GM18526 (cell line): ENCODE data around the gene KLHL25.

Experiments
- POLR2A ChIP-seq: IDR thresholded peaks from 3 replicates; pipeline ENCODE4 v1.6.1; 2011; ENCODE audit not compliant: insufficient read length; ENCODE audit errors: extremely low read depth

The KLHL25 gene

DNA sequence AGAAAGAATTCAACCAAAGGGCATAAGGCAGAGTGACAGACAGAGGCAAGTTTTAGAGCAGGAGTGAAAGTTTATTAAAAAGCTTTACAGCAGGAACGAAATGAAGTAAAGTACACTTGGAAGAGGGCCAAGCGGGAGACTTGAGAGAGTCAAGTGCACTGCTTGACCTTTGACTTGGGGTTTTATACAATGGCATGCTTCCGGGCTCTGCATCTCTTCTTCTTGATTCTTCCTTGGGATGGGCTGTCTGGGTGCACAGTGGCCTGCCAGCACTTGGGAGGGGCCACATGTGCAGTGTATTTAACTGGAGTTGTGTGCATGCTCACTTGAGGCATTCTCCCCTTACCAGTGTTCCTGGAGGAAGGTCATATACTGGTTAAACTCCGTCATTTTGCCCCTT lies 30.4 kb upstream of the KLHL25 start:
- TF ChIP-seq POLR2A, result no peak

DNA sequence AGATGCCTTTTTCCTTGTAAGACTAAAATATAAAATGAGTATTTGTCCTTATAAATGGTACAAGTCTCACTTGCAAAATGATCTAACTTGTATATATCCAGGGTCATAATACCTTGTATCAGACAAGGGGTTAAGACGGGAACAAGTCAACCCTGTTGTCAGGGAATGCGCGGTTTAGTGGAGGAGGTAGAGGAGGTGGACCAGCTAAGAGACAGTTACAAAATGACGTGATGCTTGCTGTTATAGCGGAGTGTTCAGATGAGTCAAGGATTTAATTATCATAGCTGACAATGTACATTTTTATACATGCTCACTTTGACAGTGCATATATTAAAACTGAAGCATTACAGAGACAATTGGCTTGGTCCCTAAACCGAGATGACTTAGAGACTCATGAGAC lies 26.8 kb upstream of the KLHL25 start:
- no peak for TF ChIP-seq POLR2A

DNA sequence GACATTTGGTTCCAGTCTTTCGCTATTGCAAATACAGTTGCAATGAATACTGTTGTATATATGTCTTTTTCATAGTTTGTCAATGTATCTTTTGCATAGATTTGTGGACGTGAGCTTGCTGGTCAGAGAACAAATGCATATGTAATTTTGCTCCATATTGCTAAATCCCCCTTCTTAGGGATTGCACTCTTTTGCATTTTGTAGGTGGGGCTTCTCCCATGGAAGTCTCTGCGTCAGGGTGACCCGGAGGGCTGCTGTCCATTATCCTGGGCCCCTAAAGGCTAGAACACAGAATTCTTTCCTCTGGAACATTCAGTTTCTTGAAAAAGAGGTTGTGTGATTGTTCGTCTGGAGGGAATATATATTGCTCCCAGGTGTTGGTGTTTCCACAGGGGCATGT lies 25.2 kb upstream of the KLHL25 start:
- no peak for TF ChIP-seq POLR2A

DNA sequence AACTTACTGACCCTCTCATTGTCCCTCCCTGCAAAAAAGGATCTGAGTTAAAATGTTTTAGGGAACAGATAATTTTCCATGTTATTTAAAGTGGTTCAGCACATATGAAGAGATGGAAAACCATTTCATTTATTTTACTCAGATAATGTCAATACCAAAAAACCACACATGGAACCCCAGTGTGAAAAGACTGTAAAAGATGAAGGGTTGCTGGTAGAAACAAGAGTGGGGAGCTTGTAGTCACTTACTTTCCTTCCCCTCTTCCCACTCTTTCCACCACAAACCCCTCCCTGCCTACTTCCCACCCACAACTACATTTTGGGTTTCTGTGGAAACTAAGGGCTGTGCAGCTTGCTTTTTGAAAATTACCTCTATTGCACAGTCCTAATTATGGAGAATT lies 18.5 kb upstream of the KLHL25 start:
- no peak for TF ChIP-seq POLR2A

DNA sequence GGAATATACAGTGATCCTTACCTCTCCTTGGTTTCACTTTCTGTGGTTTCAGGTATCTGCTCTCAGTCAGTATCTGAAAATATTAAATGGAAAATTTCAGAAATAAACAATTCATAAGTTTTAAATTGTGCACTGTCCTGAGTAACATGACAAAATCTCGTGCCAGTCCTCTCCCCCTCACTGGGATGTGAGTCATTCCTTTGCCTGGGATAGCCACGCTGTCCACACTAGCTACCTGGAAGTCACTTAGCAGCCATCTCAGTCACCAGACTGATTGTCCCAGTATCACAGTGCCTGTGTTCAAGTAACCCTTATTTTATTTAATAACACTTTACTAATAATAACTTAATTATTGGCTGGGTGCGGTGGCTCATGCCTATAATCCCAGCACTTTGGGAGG lies 15.3 kb upstream of the KLHL25 start:
- TF ChIP-seq POLR2A, result no peak

DNA sequence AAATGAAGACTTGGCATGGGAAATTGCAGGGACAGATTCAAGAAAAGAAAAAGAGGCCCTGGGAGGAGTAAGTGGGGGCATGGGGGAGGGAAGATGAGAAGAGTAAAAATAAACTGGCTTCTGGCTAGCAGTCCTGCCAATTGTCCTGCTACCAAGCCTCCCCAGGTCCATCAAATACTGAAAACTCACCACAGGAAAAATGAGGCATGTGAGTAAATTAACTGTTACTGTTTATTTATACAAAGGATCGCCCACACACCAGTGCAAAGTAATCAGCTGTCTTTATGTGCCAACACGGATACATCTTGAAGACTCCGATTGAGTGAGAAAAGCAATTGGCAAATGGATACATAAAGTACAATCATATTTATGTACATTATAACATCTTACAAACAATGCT lies 10.7 kb upstream of the KLHL25 start:
- TF ChIP-seq POLR2A, result no peak

DNA sequence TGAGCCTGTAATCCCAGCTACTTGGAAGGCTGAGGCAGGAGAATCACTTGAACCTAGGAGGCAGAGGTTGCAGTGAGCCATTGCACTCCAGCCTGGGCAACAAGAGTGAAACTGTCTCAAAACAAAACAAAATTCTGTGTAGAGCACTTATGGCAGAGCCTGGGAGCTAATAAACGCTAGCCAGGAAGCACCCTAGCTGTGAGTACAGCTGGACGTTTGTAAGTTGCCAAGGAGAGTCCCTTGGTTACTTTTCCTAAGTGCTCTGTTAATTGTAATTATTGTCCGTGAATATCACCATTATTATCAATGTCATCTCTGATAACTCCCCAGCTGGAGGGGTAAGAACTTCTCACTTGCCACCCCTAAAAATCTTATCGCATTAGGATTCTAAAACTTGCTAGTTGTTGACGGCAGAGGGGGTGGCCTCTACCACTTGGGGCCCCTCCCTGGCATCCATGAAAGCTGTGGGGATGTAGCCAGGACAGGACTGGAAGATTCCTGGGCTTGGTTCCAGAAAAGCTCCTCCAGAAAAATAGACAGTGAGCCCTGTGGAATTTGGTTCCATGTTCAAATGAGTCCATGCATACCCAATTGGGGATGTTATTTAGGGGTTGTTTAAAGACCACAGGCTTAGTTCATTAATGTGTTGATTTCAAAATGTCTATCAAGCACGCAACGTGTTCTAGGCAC lies 9.9 kb upstream of the KLHL25 start:
- TF ChIP-seq POLR2A, result no peak

DNA sequence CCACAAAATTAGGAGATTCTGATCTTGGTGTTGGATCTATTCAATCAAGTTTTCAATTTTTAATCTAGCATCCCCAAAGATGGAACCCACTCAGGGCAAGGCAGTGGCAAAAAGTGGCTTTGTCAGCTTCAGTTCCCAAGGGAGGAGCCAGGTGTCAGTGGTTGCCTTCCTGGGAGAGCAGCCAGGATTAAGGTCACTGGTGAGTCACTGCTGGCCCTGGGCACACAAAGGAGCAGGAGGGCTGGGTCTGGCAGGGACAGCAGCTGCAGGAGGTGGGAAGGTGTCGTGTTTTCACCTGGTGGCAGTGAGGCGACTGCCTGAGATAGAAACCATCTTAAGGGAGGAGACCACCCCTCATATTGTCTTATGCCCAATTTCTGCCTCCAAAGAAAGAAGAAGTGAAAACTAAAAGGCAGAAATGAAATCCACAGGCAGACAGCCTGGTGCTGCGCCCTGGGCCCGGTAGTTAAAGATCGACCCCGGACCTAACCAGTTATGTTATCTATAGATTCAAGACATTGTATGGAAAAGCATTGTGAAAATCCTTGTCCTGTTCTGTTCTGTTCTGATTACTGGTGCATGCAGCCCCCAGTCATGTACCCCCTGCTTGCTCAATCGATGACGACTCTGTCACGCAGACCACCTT lies 5.9 kb upstream of the KLHL25 start:
- no peak for TF ChIP-seq POLR2A

DNA sequence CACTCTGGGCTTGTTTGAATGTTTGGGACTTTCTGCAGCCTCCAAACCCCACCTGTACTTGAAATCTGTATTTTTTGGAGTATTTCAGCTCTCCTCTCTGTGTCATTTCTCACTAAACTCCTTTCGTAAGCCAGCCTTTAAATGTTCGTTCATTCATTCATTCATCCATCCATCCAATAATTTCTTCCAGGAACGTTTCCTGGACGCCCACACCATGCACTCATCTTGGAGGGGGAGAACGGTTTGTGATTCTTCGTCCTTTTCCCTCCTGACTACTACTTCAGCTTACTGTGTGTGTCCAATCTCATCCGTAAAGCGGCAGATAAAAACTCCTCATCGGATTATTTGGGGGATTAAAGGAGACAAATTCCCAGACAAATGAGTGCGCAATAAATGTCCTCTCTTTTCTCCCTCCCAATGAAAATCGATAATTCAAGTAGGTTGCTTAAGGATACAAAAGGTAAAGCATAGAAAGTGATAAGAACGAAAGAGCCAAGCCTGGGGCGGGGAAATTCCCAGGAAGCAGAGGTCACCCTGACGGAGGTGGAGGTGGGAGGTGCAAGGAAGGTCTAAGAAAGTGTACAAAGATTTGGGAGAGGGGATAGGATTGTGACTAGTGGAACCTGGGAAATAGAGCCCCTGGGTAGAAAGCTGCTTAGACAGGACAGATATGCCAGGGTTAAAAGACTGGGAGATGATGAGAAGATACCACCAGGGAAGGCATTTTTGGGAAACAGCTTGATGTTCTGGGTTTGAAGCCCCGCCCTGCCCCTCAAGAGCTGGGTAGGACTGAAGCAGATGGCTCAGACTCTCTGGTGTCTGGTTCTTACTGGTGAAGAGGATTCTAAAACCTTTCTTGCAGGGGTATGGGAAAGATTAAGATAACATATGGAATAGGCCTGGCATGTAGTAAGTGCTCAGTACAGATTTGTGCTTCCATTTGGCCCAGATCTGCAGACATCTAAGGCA lies 896 bp upstream of the KLHL25 start:
- no peak for TF ChIP-seq POLR2A

DNA sequence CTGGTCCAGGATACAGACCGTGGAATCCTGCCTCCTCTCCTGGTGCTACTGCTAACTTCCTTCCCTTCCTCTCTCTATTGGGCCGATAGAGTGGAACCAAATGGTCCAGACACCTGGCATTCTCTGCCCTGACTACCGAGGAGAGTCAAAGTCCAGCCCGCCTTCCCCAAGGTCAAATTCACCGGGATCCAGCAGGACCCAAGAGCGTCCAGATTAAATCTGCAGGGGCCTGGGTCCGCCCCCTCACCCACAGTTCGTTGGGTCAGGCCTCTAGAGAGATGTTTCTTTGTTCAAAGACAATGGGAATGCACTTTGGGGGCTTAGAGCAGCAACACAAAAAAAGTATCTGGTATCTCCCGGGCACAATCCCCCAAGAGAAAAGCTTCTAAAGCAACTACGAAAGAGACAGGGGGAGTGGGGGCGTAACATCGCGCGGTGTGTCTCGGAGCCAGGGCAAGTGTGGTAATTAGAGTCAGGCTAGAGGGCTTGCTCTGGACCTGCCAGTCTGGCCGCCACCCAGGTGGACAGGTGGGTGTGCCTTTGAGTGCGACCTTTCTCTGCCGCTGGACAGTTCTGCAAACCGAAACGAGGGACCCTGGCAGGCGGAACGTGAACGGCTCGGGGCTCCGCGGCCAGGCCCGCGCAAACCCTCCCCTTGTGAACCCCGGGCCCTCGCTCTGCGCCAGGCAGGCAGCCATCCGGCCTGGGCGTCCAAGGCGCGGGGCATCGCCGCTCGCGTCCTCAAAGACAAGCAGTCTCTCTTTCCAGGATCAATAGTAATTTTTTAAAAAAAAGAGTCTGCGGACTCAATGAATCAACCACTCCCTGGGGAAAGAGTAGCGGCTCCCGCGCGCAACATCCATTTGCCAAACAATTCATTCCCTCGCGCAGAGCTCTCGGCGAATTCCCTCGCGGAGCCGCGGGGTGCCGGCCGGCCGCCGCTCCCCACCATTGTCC lies 806 bp downstream of the KLHL25 start:
- TF ChIP-seq POLR2A, result no peak

DNA sequence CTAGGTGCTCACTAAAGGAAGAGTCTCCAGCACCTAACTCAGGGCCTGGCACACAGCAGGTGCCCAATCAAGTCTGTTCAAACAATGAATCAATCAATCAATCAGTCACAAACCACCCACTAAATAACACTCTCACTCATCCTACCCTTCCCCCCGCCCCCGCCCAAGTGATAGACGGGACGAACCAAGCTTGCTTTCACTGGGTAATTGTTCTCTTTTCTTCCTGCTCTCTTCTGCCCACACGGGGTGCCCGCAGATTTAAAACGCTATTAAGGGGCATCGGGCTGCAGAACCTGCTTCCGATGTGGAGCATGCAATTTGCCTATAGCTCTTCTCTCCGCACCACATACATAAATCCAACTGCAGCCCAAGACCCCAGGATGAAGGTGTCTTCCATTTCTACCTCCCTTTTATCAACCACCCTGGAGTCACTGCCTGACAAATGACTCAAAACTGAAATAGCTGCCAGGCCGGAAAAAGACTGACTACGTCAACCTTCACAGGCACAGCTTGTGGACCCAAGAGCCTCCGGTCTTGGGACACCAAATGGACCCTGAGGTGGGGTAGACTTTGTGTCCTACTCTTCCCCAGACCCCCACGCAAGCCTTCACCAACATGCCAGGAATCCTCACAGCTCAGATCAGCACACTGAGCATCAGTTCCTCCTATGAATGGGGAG lies 1.7 kb downstream of the KLHL25 start:
- TF ChIP-seq POLR2A, result no peak

DNA sequence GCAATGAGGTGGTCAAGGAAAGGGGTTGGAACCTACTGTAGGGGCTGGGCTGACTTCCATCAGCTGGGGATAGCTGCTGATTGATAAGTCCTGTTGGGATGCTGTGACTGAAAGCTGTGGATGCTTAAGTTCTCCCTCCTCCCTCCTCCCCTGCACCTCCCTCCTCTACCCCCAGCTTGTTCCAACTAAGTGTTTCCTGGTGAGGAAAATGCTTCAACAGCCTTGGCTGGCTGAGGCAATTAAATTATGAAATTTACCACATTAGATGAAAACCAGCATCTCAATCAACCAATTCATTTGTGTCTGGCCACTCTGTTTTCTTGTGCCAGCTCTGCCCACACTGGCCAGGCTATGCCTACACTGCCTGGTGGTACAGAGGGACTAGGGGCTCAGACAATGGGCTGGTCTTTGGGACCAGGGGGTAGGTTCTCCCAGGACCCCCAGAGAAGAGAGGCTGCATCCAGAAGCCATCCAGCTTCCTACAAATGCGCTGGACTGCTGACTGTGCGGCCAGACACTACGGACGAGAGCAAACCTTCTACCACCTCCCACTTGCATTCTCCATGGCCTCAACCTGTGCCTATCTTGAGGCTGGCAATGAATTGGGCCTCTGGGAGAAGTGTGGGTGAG lies 2.5 kb downstream of the KLHL25 start:
- TF ChIP-seq POLR2A, result no peak

DNA sequence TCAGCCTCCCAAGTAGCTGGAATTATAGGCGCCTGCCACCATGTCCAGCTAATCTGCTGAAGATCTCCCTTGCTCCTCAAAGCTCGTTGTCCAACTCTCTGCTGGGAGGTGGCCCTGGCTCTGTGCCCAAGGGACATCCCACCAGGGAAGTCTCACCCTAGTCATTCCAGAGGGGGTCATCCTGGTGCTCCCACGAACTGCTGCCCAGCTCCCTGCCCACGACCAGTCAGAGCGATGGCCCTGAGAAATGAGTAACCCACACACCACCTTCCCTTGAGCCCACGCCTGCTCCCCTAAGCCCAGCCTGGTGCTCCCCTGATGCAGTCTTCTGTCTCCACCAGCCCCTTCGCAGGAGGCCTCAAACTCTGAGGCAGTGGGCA lies 5.2 kb downstream of the KLHL25 start:
- TF ChIP-seq POLR2A, result no peak
